G401.6 (cell line): ENCODE data around the gene PSD4.

Experiments
- FAIRE-seq: peaks from 2 replicates; lab custom pipeline; 2012; peaks lifted over from hg19 to GRCh38; lab: Jason Lieb, UNC

PSD4 gene

GRCh38 chr2:113173542-113174375 is at the start of gene PSD4:
Gene PSD4, plus strand, starts transcription at chr2:113173971. Its CDS starts 8,486 bp downstream, at chr2:113182457.
- no peak for FAIRE-seq

GRCh38 chr2:113124181-113124961 is 49.4 kb upstream of the PSD4 start:
- no peak for FAIRE-seq

GRCh38 chr2:113124984-113125855 is 48.6 kb upstream of the PSD4 start:
- no peak for FAIRE-seq

GRCh38 chr2:113126845-113127645 is 46.7 kb upstream of the PSD4 start, which contains the start of gene IL1RN:
Gene IL1RN, plus strand, starts transcription at chr2:113127598. Its CDS starts 27 bp downstream, at chr2:113127625.
- FAIRE-seq, result no peak

- no peak for FAIRE-seq
These were observed 45.9 kb upstream of the PSD4 start for GRCh38 chr2:113127646-113128570.

GRCh38 chr2:113129519-113130078 is 44.2 kb upstream of the PSD4 start:
- no peak for FAIRE-seq

GRCh38 chr2:113131352-113132185 is 42.2 kb upstream of the PSD4 start:
- FAIRE-seq, result no peak

GRCh38 chr2:113132414-113133021 is 41.3 kb upstream of the PSD4 start:
- no peak for FAIRE-seq

GRCh38 chr2:113133704-113134598 is 39.8 kb upstream of the PSD4 start:
- FAIRE-seq, result no peak

- no peak for FAIRE-seq
These were observed 39.1 kb upstream of the PSD4 start for GRCh38 chr2:113134717-113135116.

GRCh38 chr2:113135317-113135716 is 38.5 kb upstream of the PSD4 start:
- no peak for FAIRE-seq

- no peak for FAIRE-seq
These were observed 36.7 kb upstream of the PSD4 start for GRCh38 chr2:113136828-113137775.

GRCh38 chr2:113137827-113138226 is 35.9 kb upstream of the PSD4 start:
- FAIRE-seq, result no peak

GRCh38 chr2:113138428-113139322 is 35.1 kb upstream of the PSD4 start:
- FAIRE-seq, result peak; percentile 53

- no peak for FAIRE-seq
These were observed 32.3 kb upstream of the PSD4 start for GRCh38 chr2:113141451-113141850.
